HL-60 (cell line): ENCODE results near the gene PRKCI.

Source experiments
- DNase-seq, 2 experiments: peaks; one replicate each; pipeline ENCODE4 v3.0.0-alpha.2; 2010 to 2020; ENCODE audit warnings: low read depth in 1 of 2, low spot score in 1 of 2
- H3K27ac ChIP-seq: fragments of 250-450 bp; sonication (Bioruptor Pico); replicated peaks from 2 replicates; pipeline ENCODE4 v1.5.1; 2020; ENCODE audit warnings: mild to moderate bottlenecking, moderate library complexity
- H3K27me3 ChIP-seq: fragments of 250-450 bp; sonication (Bioruptor Pico); 2 replicates; pipeline ENCODE4 v1.5.1; 2021; ENCODE audit warnings: mild to moderate bottlenecking, moderate library complexity; ENCODE audit not compliant: insufficient read depth, poor library complexity, severe bottlenecking
- H3K4me3 ChIP-seq: replicated peaks from 2 replicates; pipeline ENCODE4 v1.5.1; 2011; ENCODE audit warnings: mild to moderate bottlenecking, control low read depth, low read length; ENCODE audit not compliant: insufficient read depth
- GABPA ChIP-seq: IDR thresholded peaks from 2 replicates; pipeline ENCODE4 v1.6.1; 2012; ENCODE audit warnings: low read depth
- POLR2AphosphoS5 ChIP-seq: IDR thresholded peaks from 2 replicates; pipeline ENCODE4 v1.6.1; 2012; ENCODE audit warnings: low read depth
- REST ChIP-seq: IDR thresholded peaks from 2 replicates; pipeline ENCODE4 v1.6.1; 2012; ENCODE audit warnings: low read depth; ENCODE audit not compliant: insufficient replicate concordance
- SPI1 ChIP-seq: IDR thresholded peaks from 2 replicates; pipeline ENCODE4 v1.6.1; 2012; ENCODE audit warnings: low read depth, mild to moderate bottlenecking, borderline replicate concordance
- TF ChIP-seq, protein P1 (sequence below): IDR thresholded peaks from one replicate; pipeline ENCODE4 v1.5.1; 2011; ENCODE audit warnings: low read length, control low read depth, inconsistent platforms; ENCODE audit not compliant: insufficient read depth

PRKCI gene

GRCh38 chr3:170222647-170223541 is 670 bp downstream of the PRKCI start:
- Histone ChIP-seq H3K27me3 (no peaks in the 10 kb centered on the region), H3K27ac (peak overlapping the region; percentile 99), H3K4me3 (peak overlapping the region; percentile 93)
- TF ChIP-seq SPI1 (no peak), POLR2AphosphoS5 (no peak), GABPA (no peak), REST (no peak)
- TF ChIP-seq, protein P1, sequence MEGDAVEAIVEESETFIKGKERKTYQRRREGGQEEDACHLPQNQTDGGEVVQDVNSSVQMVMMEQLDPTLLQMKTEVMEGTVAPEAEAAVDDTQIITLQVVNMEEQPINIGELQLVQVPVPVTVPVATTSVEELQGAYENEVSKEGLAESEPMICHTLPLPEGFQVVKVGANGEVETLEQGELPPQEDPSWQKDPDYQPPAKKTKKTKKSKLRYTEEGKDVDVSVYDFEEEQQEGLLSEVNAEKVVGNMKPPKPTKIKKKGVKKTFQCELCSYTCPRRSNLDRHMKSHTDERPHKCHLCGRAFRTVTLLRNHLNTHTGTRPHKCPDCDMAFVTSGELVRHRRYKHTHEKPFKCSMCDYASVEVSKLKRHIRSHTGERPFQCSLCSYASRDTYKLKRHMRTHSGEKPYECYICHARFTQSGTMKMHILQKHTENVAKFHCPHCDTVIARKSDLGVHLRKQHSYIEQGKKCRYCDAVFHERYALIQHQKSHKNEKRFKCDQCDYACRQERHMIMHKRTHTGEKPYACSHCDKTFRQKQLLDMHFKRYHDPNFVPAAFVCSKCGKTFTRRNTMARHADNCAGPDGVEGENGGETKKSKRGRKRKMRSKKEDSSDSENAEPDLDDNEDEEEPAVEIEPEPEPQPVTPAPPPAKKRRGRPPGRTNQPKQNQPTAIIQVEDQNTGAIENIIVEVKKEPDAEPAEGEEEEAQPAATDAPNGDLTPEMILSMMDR: no peak
- DNase-seq: peak in 1 of 2 experiments; percentile 9

GRCh38 chr3:170225166-170225565 is 2.9 kb downstream of the PRKCI start:
- no peak overlapping the region for H3K27ac ChIP-seq
- H3K4me3 ChIP-seq: no peak overlapping the region
- no peak for DNase-seq
- no peaks in the 10 kb centered on the region for H3K27me3 ChIP-seq
- TF ChIP-seq SPI1 (no peak), REST (no peak), POLR2AphosphoS5 (no peak), GABPA (no peak)
- TF ChIP-seq, protein P1: no peak

- DNase-seq: no peak
- H3K27ac ChIP-seq: no peak overlapping the region
- no peaks in the 10 kb centered on the region for H3K27me3 ChIP-seq
- TF ChIP-seq, protein P1: no peak
- TF ChIP-seq SPI1 (no peak), REST (no peak), GABPA (no peak), POLR2AphosphoS5 (no peak)
- H3K4me3 ChIP-seq: no peak overlapping the region
Observed at GRCh38 chr3:170226426-170226960, 4.3 kb downstream of the PRKCI start.
